ENCODE measurements around the gene ACACA.

- TF ChIP-seq CTCF (tag by site-specific recombination; IDR thresholded peaks at IDR 0.05) (no peak), ZNF23 (tag by site-specific recombination; IDR thresholded peaks at IDR 0.05; ENCODE audit: borderline replicate concordance) (no peak)
Observed at GRCh38 chr17:37111329-37111728, 295.3 kb downstream of the ACACA start.

All from HEK293 (cell line).